Measurements from ENCODE around the gene MSI2.
A peak's percentile ranks its signal among the peaks of the same experiment; 100 is the strongest.

MSI2 gene

DNA sequence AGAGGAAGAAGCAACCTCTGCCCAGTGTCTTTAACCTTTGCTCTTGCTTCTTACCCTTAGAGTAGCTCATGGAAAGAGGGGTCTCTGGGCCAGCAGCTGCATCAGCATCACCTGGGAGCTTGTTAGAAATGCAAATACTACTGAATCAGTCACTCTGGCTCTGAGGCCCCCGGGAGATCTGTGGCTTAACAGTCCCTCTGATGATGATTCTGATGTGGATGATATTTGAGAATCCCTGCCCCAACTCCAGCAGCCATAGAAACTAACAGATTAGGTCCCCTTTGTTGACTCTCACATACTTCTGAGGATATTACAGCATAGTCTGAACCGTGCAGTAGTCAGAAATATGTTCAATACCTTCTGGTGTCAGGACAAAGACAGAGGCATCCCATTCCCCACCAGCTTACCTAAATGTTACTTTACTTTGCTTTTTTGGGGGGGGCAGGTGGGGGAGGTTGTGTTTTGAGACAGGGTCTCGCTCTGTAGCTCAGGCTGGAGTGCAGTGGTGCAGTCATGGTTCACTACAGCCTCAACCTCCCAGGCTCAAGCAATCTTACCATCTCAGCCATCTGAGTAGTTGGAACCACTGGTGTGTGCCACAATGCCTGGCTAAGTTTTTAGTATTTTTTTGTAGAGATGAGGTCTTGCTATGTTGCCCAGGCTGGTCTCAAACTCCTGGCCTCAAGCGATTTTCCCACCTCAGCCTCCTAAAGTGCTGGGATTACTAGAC is 268.7 kb downstream of the MSI2 start:
- peaks cover 77% of the 10 kb centered on the region for H3K4me1 ChIP-seq (ENCODE audit: control insufficient read depth, low read length)
- H3K4me2 ChIP-seq (ENCODE audit: low read length): peak overlapping the region; percentile 55
- H3K79me2 ChIP-seq (ENCODE audit: control insufficient read depth, low read length): peaks cover 37% of the 10 kb centered on the region
- no peaks in the 10 kb centered on the region for H3K27me3 ChIP-seq (ENCODE audit: control insufficient read depth, low read length)
- no peaks in the 10 kb centered on the region for H3K9me3 ChIP-seq (ENCODE audit: control insufficient read depth, insufficient read depth, low read length)
- no peaks in the 10 kb centered on the region for H3K36me3 ChIP-seq (ENCODE audit: control insufficient read depth, low read length)
- peak overlapping the region; percentile 73 for H3K27ac ChIP-seq (ENCODE audit: low read depth, low read length)
- H4K20me1 ChIP-seq (ENCODE audit: control insufficient read depth, insufficient read depth, low read depth, low read length): no peaks in the 10 kb centered on the region
- no peaks in the 10 kb centered on the region for H3K9me2 ChIP-seq (replicated peaks; ENCODE audit: control insufficient read depth, low read length)
- peak overlapping the region; percentile 28 for H3K4me3 ChIP-seq (ENCODE audit: low read length)
- no peak for TF ChIP-seq EZH2phosphoT487 (IDR thresholded peaks at IDR 0.05; ENCODE audit: borderline replicate concordance, low read length)
- TF ChIP-seq, protein P1, sequence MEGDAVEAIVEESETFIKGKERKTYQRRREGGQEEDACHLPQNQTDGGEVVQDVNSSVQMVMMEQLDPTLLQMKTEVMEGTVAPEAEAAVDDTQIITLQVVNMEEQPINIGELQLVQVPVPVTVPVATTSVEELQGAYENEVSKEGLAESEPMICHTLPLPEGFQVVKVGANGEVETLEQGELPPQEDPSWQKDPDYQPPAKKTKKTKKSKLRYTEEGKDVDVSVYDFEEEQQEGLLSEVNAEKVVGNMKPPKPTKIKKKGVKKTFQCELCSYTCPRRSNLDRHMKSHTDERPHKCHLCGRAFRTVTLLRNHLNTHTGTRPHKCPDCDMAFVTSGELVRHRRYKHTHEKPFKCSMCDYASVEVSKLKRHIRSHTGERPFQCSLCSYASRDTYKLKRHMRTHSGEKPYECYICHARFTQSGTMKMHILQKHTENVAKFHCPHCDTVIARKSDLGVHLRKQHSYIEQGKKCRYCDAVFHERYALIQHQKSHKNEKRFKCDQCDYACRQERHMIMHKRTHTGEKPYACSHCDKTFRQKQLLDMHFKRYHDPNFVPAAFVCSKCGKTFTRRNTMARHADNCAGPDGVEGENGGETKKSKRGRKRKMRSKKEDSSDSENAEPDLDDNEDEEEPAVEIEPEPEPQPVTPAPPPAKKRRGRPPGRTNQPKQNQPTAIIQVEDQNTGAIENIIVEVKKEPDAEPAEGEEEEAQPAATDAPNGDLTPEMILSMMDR (IDR thresholded peaks at IDR 0.05; ENCODE audit: low read depth, low read length, poor library complexity, severe bottlenecking): no peak
- H3F3A ChIP-seq (ENCODE audit: control insufficient read depth, insufficient read depth): no peaks in the 10 kb centered on the region

DNA sequence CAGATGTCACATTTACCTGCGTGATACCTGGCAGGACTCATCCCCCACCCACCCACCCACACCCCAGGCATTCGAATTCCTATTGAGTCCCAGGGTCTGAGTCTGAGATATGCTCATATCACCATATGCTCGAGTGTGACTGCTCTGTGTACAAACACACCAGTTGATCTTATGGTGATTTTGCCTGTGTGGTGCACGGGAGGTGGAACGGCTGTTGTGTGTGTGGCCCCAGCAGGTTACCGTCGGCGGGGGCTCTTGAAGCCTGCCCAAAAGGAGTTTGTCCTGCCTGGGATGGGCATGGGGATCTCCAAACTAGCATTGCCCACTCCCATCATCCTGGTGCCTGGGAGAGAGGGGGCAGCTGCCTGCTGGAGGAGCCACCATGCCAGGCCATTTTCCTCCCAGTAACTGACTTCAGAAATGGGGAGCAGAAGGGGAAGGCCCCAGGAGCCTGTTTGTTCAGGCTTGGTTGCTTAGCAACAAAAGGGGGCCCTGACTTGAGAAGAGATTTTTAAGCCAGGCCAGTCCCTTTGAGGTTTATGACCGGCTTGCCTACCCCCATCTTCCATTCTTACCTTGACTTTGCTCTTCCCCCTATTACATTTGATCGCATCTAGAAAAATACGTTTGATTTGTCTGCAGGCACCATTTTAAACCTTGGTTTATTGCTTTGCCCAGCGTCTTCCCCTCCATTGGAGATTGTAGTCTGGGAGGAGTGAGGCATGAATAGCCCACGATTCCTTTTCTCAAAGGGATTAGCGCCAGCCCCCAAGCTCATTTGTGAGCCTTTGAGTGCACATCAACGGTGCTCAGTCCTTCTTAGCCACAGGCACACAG is 271.1 kb downstream of the MSI2 start:
- no peaks in the 10 kb centered on the region for H3K27me3 ChIP-seq (ENCODE audit: control insufficient read depth, low read length)
- no peaks in the 10 kb centered on the region for H3K9me3 ChIP-seq (ENCODE audit: control insufficient read depth, insufficient read depth, low read length)
- no peak overlapping the region for H3K4me2 ChIP-seq (ENCODE audit: low read length)
- H3K36me3 ChIP-seq (ENCODE audit: control insufficient read depth, low read length): peaks cover 12% of the 10 kb centered on the region
- H3K79me2 ChIP-seq (ENCODE audit: control insufficient read depth, low read length): peaks cover 31% of the 10 kb centered on the region
- H4K20me1 ChIP-seq (ENCODE audit: control insufficient read depth, insufficient read depth, low read depth, low read length): no peaks in the 10 kb centered on the region
- no peaks in the 10 kb centered on the region for H3F3A ChIP-seq (ENCODE audit: control insufficient read depth, insufficient read depth)
- no peak overlapping the region for H3K27ac ChIP-seq (ENCODE audit: low read depth, low read length)
- TF ChIP-seq, protein P1 (IDR thresholded peaks at IDR 0.05; ENCODE audit: low read depth, low read length, poor library complexity, severe bottlenecking): no peak
- no peak for TF ChIP-seq EZH2phosphoT487 (IDR thresholded peaks at IDR 0.05; ENCODE audit: borderline replicate concordance, low read length)
- no peaks in the 10 kb centered on the region for H3K9me2 ChIP-seq (replicated peaks; ENCODE audit: control insufficient read depth, low read length)
- H3K4me1 ChIP-seq (ENCODE audit: control insufficient read depth, low read length): peaks cover 78% of the 10 kb centered on the region
- H3K4me3 ChIP-seq (ENCODE audit: low read length): no peak overlapping the region

DNA sequence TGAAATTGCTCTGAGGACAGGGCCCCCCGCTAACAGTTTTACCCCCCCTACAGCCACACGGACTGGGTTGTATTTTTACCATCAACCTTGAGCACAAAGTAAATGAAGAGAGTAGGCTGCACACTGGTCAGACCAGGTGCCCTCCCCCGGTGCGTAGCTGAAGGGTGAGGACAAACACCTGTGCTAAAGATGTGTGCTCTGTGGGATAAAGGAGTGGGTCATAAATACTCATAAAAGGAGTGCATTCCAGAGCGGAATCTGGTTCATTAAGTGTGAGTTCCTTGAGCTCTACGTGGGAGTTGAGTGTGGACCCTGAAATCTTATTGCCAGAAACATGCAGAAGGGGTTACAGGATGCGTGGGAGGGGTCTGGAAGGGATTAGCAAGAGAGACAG is 271.7 kb downstream of the MSI2 start:
- Histone ChIP-seq H3K4me3 (ENCODE audit: low read length) (no peak overlapping the region), H3K4me2 (ENCODE audit: low read length) (no peak overlapping the region), H3K4me1 (ENCODE audit: control insufficient read depth, low read length) (peaks cover 72% of the 10 kb centered on the region)

More for the DNA sequence above, 271.7 kb downstream of the MSI2 start:
- peaks cover 12% of the 10 kb centered on the region for H3K36me3 ChIP-seq (ENCODE audit: control insufficient read depth, low read length)
- H3K27ac ChIP-seq (ENCODE audit: low read depth, low read length): no peak overlapping the region
- no peaks in the 10 kb centered on the region for H3F3A ChIP-seq (ENCODE audit: control insufficient read depth, insufficient read depth)
- TF ChIP-seq, protein P1 (IDR thresholded peaks at IDR 0.05; ENCODE audit: low read depth, low read length, poor library complexity, severe bottlenecking): no peak
- TF ChIP-seq EZH2phosphoT487 (IDR thresholded peaks at IDR 0.05; ENCODE audit: borderline replicate concordance, low read length): no peak
- H4K20me1 ChIP-seq (ENCODE audit: control insufficient read depth, insufficient read depth, low read depth, low read length): no peaks in the 10 kb centered on the region
- H3K79me2 ChIP-seq (ENCODE audit: control insufficient read depth, low read length): peaks cover 26% of the 10 kb centered on the region
- H3K9me2 ChIP-seq (replicated peaks; ENCODE audit: control insufficient read depth, low read length): no peaks in the 10 kb centered on the region
- no peaks in the 10 kb centered on the region for H3K9me3 ChIP-seq (ENCODE audit: control insufficient read depth, insufficient read depth, low read length)
- H3K27me3 ChIP-seq (ENCODE audit: control insufficient read depth, low read length): no peaks in the 10 kb centered on the region

Data from DOHH2 (cell line).